Muscle layer of duodenum (tissue), 2 donors: Measurements from ENCODE around the gene MMP28.

Experiments used
- H3K27ac ChIP-seq: one replicate; pipeline ENCODE4 v1.7.0; 2013; ENCODE audit warnings: mild to moderate bottlenecking, low read length
- H3K27me3 ChIP-seq: one replicate; pipeline ENCODE4 v1.7.0; 2013; ENCODE audit warnings: low read depth, mild to moderate bottlenecking, control low read depth, low read length
- H3K36me3 ChIP-seq, 2 donors: one replicate each; pipeline ENCODE4 v1.7.0; 2013; ENCODE audit warnings: low read length in 2 of 2, control low read depth in 1 of 2, mild to moderate bottlenecking in 1 of 2; ENCODE audit not compliant: insufficient read depth in 2 of 2, control insufficient read depth in 1 of 2
- H3K4me1 ChIP-seq, 2 donors: one replicate each; pipeline ENCODE4 v1.7.0; 2013; ENCODE audit warnings: low read length in 2 of 2, mild to moderate bottlenecking in 2 of 2, control low read depth in 1 of 2, moderate library complexity in 1 of 2; ENCODE audit not compliant: insufficient read depth in 2 of 2, control insufficient read depth in 1 of 2
- H3K4me3 ChIP-seq, 2 donors: one replicate each; pipeline ENCODE4 v1.7.0; 2013; ENCODE audit warnings: low read length in 2 of 2, low read depth in 1 of 2, mild to moderate bottlenecking in 1 of 2
- H3K9me3 ChIP-seq, 2 donors: one replicate each; pipeline ENCODE4 v1.7.0; 2013; ENCODE audit warnings: low read length in 2 of 2, control low read depth in 1 of 2, mild to moderate bottlenecking in 1 of 2; ENCODE audit not compliant: control insufficient read depth in 1 of 2
- donor health status: healthy.

The MMP28 gene

GRCh38 chr17:35716173-35716572, 79.3 kb downstream of the MMP28 start:
- H3K27me3 ChIP-seq: no peaks in the 10 kb centered on the region
- peaks cover 20 to 39% of the 10 kb centered on the region in 2 donors for H3K36me3 ChIP-seq
- H3K9me3 ChIP-seq: no peaks in the 10 kb centered on the region
- peak overlapping the region; percentile 51 for H3K27ac ChIP-seq
- H3K4me3 ChIP-seq: no peak overlapping the region
- peaks cover 0 to 10% of the 10 kb centered on the region in 2 donors for H3K4me1 ChIP-seq
